ENCODE measurements around the gene MYH13.

The MYH13 gene

GRCh38 chr17:10339051-10339450, 33.8 kb downstream of the MYH13 start:
- DNase-seq, result no peak

- DNase-seq, result no peak
Observed at GRCh38 chr17:10337976-10338375, 34.8 kb downstream of the MYH13 start.

GRCh38 chr17:10337136-10337535, 35.7 kb downstream of the MYH13 start:
- no peak for DNase-seq

GRCh38 chr17:10336393-10336792, 36.4 kb downstream of the MYH13 start:
- no peak for DNase-seq

GRCh38 chr17:10332515-10332914, 40.3 kb downstream of the MYH13 start:
- DNase-seq, result no peak

- DNase-seq, result no peak
Observed at GRCh38 chr17:10328971-10329923, 43.6 kb downstream of the MYH13 start.

- DNase-seq, result no peak
Observed at GRCh38 chr17:10328206-10328605, 44.6 kb downstream of the MYH13 start.

- DNase-seq, result peak; percentile 47
Observed at GRCh38 chr17:10327640-10328039, 45.2 kb downstream of the MYH13 start.

- DNase-seq, result no peak
Observed at GRCh38 chr17:10325031-10325695, 47.6 kb downstream of the MYH13 start.

GRCh38 chr17:10323812-10324610, 48.8 kb downstream of the MYH13 start:
- no peak for DNase-seq

GRCh38 chr17:10318535-10318934, 54.3 kb downstream of the MYH13 start:
- DNase-seq, result no peak

GRCh38 chr17:10317543-10317834, 55.3 kb downstream of the MYH13 start:
- no peak for DNase-seq

- DNase-seq, result peak; percentile 4
Observed at GRCh38 chr17:10316801-10317542, 55.8 kb downstream of the MYH13 start.

- DNase-seq, result no peak
Observed at GRCh38 chr17:10314329-10314728, 58.5 kb downstream of the MYH13 start.

- DNase-seq, result no peak
Observed at GRCh38 chr17:10313037-10313672, 59.7 kb downstream of the MYH13 start.

GRCh38 chr17:10311131-10311530, 61.7 kb downstream of the MYH13 start:
- DNase-seq, result no peak

- no peak for DNase-seq
Observed at GRCh38 chr17:10309003-10309974, 63.5 kb downstream of the MYH13 start.

GRCh38 chr17:10306585-10306984, 66.2 kb downstream of the MYH13 start:
- no peak for DNase-seq

- no peak for DNase-seq
Observed at GRCh38 chr17:10305398-10305797, 67.4 kb downstream of the MYH13 start.

- DNase-seq, result no peak
Observed at GRCh38 chr17:10304758-10305300, 68.0 kb downstream of the MYH13 start.

GRCh38 chr17:10297691-10298090, 75.1 kb downstream of the MYH13 start:
- no peak for DNase-seq

All from CD4-positive, alpha-beta T cell treated with Interleukin-12 subunit alpha and Interleukin-12 subunit beta, for 1 hour (primary cell).